NCI-H128 (cell line): ENCODE results near the gene TAC4.

ENCODE experiments used
- DNase-seq: peaks from one replicate; lab custom pipeline; 2025; ENCODE audit not compliant: unreplicated experiment; lab: John Stamatoyannopoulos, UW

TAC4 gene

GRCh38 chr17:49848019-49848473, at the start of gene TAC4:
Gene TAC4, minus strand, starts transcription at chr17:49848069. Its CDS starts 52 bp downstream, at chr17:49848017.
- DNase-seq, result no peak

GRCh38 chr17:49896860-49897259, 49.0 kb upstream of the TAC4 start:
- no peak for DNase-seq

DNA sequence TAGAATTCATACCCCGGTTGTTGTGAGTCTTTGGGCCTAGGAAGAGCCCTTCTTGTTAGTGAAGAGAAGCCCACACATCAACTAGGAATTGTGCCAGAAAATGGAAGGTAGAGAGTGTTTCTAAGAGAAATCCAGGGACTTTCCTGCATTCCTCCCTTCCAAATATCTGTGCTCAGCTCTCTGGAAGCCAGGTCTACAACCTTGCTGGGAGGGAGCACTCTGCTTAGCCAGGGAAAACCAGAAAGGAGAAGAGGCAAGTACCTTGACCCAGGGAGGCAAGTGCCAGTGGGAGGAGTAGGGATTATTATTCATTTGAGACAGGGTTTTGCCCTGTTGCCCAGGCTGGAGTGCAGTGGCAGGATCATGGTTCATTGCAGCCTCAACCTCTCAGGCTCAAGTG, 48.4 kb upstream of the TAC4 start:
- DNase-seq, result no peak

DNA sequence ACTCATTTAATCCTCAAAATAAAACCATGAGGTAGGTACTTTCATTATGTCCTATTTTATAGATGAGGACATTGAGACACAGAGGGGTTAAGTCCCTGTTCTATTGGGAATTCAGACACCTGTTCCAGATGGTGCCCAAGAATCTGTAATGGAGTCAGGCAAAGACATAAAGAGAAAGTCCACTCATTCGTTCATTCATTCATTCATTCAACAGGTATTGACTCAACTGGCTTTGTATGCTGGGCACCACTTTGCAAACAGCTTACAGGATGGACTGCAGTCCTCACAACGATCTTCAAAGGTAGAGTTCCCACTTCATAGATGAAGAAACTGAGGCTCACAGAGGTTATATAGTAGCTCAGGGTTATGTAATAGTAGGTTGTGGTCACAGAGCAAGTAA, 47.9 kb upstream of the TAC4 start:
- no peak for DNase-seq

DNA sequence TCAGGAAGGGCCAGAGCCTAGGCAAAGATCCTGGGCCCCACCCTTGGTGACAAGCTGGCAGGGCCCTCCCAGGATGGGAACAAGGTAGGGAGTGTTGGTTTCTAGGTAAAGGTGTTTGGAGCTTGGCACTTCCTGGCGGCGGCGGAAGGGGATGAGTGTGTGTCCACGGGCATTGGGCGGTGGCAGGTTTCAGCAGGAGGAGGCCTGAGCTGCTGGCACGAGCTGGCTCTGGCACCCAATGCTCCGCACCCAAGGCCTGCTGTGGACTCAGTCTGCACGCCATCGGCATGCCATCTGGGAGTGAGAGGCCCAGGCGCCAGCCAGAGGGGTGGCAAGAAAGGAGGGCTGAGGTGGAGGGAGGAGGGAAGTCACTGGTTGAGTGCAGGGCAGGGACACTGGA, 46.9 kb upstream of the TAC4 start:
- no peak for DNase-seq

DNA sequence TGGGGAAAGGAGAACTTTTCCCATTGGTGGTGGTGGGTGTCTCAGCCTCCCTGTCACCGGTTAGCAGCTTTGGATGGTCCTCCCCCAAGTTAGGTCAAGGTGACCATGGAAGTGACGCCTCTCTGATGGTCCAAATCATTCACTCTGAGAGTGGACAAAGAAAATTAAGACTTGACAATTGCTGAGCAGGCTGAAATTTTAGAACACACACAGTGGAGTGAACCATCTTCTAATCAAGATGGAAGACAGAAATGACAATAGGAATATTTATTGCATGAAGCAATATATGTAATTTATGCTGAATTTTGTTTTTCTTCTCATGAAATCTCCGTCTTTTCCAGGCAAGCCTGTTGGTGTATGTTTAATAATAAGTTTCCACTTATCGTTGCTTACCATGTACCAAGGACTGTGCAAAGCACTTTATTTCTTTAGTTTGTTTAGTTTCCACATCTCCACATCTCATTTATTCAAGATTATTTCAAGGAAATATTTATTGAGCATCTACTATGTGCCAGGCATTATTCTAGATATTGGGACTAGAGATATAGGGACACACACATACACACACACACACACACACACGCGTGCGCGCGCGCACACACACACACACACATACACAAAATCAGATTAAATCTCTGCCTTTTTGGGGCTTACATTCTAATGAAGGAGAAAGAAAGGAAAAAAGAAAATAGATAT, 44.0 kb upstream of the TAC4 start:
- DNase-seq, result no peak

DNA sequence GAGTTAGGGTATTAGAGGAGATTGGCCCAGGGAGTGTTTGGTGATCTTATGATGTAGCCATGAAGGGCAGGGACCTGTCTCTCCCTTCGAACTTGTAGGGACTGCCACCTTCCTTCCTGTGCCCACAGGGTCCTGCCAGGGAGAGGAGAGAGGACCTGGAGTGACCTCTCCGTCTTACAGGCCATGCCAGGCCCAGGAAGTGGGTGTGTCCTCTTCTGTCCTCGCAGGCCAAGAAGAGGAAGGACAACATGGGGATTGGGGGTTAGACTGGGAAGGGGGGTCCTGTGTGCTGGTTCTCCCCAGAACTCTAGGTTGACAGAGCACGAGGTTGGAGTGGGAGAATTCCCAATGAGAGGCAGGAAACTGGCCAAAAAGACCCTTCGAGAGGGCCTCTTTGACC, 43.4 kb upstream of the TAC4 start:
- DNase-seq, result no peak

- DNase-seq, result no peak
Measured at GRCh38 chr17:49890852-49891251, 43.0 kb upstream of the TAC4 start.

- no peak for DNase-seq
Measured at GRCh38 chr17:49890077-49890821, 42.4 kb upstream of the TAC4 start.

DNA sequence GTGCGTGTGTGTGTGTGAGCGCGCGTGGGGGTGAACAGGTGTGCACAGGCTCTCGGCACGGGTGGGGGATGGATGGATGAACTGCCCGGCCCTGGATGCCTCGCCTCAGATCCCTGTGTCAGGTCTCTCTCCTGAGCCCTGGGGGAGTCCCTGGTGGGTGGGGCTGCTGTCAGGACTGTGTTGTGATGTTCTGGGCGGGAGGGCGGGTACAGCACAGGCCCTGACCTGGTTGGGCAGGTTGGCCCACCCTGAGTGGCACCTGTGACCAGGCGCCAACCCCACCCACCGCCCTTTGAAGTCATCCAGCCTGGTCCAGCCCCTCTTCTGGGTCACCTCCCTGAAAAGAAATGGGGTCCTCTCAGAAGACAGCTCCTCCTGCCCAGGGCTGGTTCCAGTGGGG, 41.6 kb upstream of the TAC4 start:
- no peak for DNase-seq

GRCh38 chr17:49887744-49888360, 40.0 kb upstream of the TAC4 start:
- DNase-seq, result no peak

DNA sequence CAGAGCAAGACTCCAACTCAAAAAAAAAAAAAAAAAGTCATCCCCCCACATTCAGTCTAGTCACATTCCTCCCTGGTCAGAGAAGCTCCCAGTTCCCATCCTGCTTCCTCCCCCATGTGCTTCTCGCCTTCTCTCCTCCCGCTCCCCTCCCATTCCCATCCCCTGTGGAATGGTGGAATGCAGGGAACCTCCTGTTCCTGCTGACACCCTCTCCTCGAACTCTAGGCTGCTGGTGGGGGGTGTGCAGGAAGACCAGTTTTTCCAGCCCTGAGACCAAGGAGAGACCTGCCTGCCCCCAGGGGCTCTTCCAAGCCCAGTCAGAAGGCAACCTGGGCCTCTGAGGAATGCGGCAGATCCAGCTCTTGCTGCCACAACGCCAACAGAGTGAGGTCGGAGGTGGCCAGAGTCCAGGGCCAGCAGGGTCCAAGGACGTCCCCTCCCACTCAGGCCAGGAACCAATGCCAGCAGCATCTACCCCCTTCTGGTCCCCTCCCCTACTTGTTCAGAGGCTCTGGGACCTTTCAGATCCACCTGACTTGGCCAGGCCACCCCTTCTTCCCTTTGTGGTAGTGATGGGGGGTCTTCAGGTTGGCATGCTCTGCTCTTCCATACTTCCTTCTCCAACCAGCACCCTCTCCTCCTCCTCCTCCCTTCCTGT, 39.3 kb upstream of the TAC4 start:
- no peak for DNase-seq

GRCh38 chr17:49886036-49886435, 38.2 kb upstream of the TAC4 start:
- no peak for DNase-seq

DNA sequence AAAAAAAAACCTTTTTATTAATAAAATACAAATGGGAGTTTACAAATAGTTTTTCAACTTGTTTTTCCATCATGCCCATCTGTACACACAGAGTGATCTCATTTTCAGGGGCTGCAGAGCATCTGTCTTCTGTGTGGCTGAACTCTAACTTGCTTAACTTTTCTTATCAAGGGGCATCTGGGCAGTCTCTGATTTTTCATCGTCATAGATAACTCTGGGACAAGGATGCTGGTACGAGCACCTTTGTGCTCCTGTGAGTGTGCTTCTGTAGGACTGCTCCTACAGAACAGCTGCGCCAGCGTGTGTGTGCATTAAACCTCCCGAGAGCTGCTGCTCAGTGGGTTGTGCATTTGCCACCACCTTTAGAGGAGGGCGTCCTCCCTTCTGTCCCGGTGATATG, 34.6 kb upstream of the TAC4 start:
- DNase-seq, result no peak

GRCh38 chr17:49881054-49881402, 33.2 kb upstream of the TAC4 start:
- no peak for DNase-seq

- DNase-seq, result no peak
Measured at GRCh38 chr17:49880291-49881053, 32.6 kb upstream of the TAC4 start.

DNA sequence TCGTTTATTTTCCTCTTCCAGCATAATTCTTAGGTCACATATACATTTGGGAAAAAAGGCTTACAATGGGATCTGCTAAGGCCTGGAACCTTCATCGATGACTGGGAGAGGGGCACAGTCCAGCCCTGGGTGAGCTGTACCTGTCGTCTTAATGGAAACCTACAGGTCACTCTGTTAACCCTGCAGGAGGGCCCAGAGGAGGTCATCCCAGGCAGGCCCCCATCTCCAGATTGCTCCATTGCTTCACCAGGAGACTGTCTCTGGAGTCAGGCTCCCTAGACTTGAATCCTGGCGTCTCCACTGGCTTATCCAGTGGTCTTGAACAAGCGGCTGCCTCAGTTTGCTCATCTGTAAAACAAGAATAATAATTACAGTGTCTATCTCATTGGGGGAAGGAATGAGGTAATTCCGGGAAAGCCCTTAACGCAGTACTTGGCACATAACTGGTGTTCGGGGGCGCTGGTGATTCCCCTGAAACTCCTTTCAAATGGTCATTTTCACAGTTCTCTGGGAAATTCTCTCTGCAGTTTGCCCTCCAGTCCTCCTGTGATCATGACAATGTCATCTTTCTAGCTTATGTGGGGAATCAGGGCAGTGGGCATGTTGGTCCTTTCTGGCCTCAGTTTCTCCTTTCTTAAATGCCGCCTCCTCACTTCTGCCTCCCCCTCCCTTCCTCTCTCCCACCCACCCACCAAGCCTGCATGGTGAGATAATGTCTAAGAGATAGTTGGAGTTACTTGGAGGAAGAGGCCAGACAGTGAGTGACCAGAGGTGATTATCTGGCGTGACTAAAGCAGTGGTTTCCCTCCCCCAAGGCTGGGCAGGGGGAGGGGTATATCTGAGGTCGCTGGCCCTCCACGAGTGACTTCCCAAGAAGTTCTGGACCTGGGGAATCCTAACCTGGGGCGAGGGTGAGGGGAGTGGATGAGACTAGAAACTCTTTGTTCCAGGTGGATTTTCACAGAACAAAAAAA, 31.3 kb upstream of the TAC4 start:
- no peak for DNase-seq

- no peak for DNase-seq
Measured at GRCh38 chr17:49875685-49876084, 27.8 kb upstream of the TAC4 start.

GRCh38 chr17:49874911-49875310, 27.0 kb upstream of the TAC4 start:
- DNase-seq, result no peak

GRCh38 chr17:49873926-49874325, 26.1 kb upstream of the TAC4 start:
- DNase-seq, result no peak
